Measurements from ENCODE around the gene SPACA1.

Gene SPACA1

DNA sequence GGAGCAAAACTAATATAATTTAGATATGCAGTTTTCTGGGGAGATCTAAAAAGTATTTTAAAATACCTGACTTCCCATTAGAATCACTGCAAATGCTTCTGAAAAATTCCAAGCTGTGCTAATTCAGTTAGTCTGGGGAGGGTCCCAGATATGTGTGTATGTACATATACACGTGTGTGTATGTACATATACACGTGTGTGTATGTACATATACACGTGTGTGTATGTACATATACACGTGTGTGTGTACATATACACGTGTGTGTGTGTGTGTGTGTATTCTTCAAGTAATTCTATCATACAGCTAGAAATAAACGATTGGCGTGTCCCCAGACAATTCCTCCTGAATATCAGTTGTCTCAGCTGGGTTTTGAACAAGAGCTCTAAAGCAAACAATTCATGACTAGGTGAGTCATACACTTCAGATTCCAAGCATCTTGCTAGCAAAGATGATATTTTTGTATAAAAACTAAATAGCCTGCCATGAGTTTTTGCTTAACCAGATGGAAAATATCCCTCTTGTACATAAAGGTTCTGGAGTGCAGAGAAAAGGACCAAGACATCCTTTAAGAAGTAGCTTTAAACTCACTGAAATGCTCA is 58.2 kb downstream of the SPACA1 start:
- no peak for DNase-seq (ENCODE audit: low spot score)

DNA sequence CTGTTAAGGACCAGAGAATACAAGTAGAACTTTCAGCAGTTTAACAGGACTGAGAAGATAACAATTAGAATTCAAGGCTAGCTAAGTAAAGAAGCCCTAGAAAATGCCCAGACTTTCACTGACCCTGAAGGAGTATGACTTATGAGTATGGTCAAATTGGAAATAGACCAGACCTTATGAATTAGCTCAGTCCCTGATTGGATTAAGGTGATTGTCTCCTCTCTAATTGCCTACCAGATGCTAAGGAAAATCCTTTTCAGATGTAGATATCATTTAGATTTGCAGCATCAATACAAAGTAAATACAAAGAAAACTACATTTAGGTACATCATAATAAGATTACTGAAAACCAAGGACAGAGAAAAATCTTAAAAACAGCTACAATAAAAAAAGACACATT is 59.6 kb downstream of the SPACA1 start:
- DNase-seq (ENCODE audit: low spot score), result no peak

DNA sequence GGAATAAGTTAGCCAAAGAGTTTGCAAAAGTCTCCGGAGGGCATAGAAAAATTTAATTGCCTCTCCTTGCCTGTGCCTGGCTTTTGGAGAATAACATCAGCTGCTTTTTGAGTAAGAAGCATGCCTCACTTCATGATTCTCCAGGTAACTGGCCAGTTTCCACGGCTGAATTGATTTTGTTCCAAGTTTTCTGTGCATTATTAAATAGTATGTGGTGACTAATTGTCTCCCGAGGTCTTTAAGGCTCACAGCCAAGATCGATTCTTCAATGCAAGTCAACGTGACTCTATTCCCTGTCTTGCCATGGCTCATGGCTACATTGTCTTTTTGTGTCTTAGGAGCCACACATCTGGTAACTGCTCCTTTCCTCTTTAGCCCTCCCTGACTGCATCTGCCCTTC is 64.3 kb downstream of the SPACA1 start:
- no peak for DNase-seq (ENCODE audit: low spot score)

DNA sequence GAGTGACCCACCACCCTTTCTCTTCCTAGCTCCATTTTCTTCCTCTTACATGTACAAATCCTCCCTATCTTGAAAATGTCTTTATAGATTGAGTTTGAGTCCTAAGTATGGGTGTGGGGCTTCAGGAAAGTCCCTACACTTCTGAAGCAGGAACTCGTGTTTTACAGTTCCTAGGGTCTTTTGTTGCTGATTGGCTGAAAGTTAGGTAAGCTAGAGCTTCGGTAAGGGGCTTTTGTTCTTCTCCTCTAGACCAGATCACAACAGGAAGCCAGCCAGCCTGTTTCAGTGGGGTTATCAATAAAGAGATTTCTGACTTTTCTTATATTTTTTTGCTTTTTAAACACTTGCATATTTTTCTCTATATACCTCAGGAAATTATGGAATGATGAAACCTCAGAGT is 67.2 kb downstream of the SPACA1 start:
- DNase-seq (ENCODE audit: low spot score), result no peak

DNA sequence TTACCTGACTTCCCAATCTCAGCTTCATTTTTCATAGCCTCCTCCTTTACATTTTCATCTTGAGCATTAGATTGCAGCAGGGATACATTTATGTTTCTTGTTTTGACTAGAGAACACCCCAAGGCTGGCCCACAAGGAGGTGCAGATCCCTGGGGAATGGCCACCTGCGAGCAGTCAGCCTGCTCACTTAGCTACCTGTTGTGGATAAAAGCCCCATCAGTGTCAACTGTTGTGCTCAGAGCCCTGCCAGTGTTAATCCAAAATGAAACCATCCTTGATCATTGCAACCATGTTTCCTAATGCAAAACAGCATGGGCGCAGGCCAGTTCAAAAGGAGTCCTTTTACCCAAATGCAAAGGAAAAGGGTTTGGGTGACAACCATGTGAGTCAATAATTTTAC is 67.7 kb downstream of the SPACA1 start:
- no peak for DNase-seq (ENCODE audit: low spot score)

DNA sequence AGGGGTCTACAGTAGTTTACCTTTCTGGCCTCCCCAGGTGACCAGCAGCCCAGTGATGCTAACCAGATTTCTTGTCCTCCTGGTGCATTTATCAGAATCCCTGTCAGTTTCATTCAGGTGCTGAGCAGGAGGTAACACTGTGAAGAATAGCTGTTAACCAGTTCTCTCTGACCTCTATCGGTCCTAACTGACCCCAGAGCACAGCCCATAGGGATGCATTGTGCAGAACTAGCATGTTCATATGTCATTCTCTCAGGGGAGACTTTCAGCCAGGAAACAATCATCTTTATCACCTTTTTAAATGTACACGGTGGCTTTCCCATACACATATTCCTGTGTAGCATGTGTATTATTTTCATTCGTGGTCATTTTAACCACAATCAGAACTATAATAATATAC is 68.6 kb downstream of the SPACA1 start:
- no peak for DNase-seq (ENCODE audit: low spot score)
